H1 (cell line): Measurements from ENCODE around the gene DNAJC17. TPM values are rescaled to one million over a fixed set of nuclear protein-coding genes. Genes with fewer than 3 reads are reported as not detected.

Experiments
- GTF2F1 ChIP-seq: IDR thresholded peaks from 2 replicates; pipeline ENCODE4 v1.6.1; 2012; ENCODE audit warnings: low read depth, low read length, improper control_type of control experiment, borderline replicate concordance
- JUN ChIP-seq: IDR thresholded peaks from 2 replicates; pipeline ENCODE4 v1.6.1; 2011; ENCODE audit warnings: low read depth, mild to moderate bottlenecking, improper control_type of control experiment, low read length
- TAF7 ChIP-seq: optimal IDR thresholded peaks from 2 replicates; pipeline ENCODE3; 2011; ENCODE audit warnings: low read depth, mild to moderate bottlenecking, inconsistent platforms, low read length, moderate library complexity, borderline replicate concordance
- polyA plus RNA-seq, 7 experiments: library from polyadenylated mRNA; depleted of rRNA in 3 of 7; stranded (reverse) in 5 of 7; unstranded in 2 of 7; fragments of >200 nt in 5 of 7; fragments of 200-250 nt in 2 of 7; gene quantifications; 1 replicate in 5 of 7; 2 replicates in 1 of 7; 4 replicates in 1 of 7; pipeline versions ENCODE4 v1.2.1 to v1.2.3, GENCODE V29; 2011 to 2013; ENCODE audit warnings: missing spikeins in 2 of 7, mixed read lengths in 2 of 7
- total RNA-seq: library from RNA; stranded (reverse); fragmentation: NEBNext Ultra II Directional; extraction: Animal tissue kit (Norgen Biotek cat#: 25700); gene quantifications from 2 replicates; pipeline ENCODE4 v1.2.1, GENCODE V29; 2021
- TF ChIP-seq, protein P1 (sequence below): IDR thresholded peaks from 2 replicates; pipeline ENCODE4 v1.6.1; 2012; ENCODE audit warnings: low read length, inconsistent platforms

DNAJC17 gene
- total and polyA plus RNA-seq, 2 of the 8 experiments (the other 6 are each of a cell fraction or from before 2014, with no cell fraction given) = 39.5 to 45.4 TPM

DNA sequence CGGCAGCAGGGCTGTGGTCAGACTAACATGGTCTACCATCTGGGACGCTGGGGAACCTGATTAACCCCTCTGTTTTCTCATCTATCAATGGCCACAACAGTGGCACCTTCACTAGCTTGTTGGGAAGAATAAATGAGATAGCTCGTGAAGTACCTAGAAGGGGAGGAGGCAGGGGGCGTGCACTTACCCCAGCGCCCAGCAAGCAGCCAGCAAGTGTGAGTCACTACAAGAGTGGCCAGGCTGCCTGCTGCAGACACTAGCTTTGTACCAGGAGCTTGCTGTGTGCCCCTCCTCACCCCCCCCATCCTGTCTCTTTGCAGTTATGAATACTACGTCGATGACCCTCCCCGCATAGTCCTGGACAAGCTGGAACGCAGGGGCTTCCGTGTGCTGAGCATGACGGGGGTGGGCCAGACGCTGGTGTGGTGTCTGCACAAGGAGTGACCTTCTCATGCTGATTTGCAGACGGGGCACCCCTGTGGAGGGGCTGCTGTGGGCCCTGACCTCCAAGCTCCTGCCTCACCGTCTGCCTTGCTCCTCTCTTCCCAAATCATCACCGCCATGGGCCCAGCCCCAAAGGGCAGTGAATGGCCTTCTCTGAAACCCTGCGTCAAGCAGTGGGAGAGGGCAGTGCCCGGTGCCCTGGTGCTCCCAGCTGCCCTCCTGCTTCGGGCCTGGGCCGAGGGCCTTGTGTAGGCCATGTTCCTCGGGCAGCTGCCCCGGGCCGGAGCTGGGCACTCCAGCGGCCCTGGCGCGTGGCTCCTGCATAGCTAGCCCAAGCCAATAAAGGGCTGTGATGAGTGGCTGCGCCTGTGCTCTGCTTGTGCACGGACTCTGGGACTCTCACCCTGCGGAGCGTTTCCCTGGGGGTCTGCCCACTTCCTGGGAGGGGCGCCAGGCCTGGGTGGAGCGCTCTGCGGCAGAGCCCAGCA is 40.1 kb downstream of the DNAJC17 start (continued):
- TF ChIP-seq, protein P1, sequence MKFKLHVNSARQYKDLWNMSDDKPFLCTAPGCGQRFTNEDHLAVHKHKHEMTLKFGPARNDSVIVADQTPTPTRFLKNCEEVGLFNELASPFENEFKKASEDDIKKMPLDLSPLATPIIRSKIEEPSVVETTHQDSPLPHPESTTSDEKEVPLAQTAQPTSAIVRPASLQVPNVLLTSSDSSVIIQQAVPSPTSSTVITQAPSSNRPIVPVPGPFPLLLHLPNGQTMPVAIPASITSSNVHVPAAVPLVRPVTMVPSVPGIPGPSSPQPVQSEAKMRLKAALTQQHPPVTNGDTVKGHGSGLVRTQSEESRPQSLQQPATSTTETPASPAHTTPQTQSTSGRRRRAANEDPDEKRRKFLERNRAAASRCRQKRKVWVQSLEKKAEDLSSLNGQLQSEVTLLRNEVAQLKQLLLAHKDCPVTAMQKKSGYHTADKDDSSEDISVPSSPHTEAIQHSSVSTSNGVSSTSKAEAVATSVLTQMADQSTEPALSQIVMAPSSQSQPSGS = no peak
- TF ChIP-seq JUN (no peak), TAF7 (no peak), GTF2F1 (no peak)
